Endothelial cell of umbilical vein (primary cell): ENCODE results near the gene PTGES3L. TPM values are rescaled to one million over a fixed set of nuclear protein-coding genes. Genes with fewer than 3 reads are reported as not detected.
"Not testable (repeated sequence)": the region's sequence is repeated elsewhere in the genome, so short reads cannot be mapped to it uniquely, and the experiment has no call there.

Experiments
- BruUV-seq: library from RNA; stranded (reverse); fragments of 400-500 nt; replicated peaks from 2 replicates; lab custom pipeline; 2021; lab: Mats Ljungman, UMichigan
- CTCF ChIA-PET: fragments of 300-600, 350-600 bp; sonication (Branson Sonifier 250); formaldehyde crosslinking; loops from one replicate; lab custom pipeline; 2021; ENCODE audit warnings: antibody characterized with exemption, inconsistent platforms; lab: Charles Lee
- POLR2A ChIA-PET: fragments of 300-600, 350-600 bp; sonication (Branson Sonifier 250); formaldehyde crosslinking; loops from one replicate; lab custom pipeline; 2021; ENCODE audit warnings: antibody characterized with exemption, inconsistent platforms; lab: Charles Lee
- DNase-seq: peaks from one replicate; pipeline ENCODE4 v3.0.0-alpha.2; 2011; ENCODE audit warnings: low read depth, low spot score
- FAIRE-seq: peaks from 2 replicates; lab custom pipeline; 2011; peaks lifted over from hg19 to GRCh38; lab: Jason Lieb, UNC
- H2AFZ ChIP-seq: 2 replicates; pipeline ENCODE4 v1.6.0; 2012; ENCODE audit warnings: low read depth, low read length, control low read depth, inconsistent platforms
- H3K27ac ChIP-seq: 2 replicates; pipeline ENCODE4 v1.5.1; 2011; ENCODE audit warnings: low read depth, mild to moderate bottlenecking, control low read depth, low read length, moderate library complexity; ENCODE audit not compliant: insufficient read depth
- H3K27me3 ChIP-seq, 2 experiments: 2 replicates each; pipeline versions ENCODE4 v1.6.0 to v1.6.1; 2011; ENCODE audit warnings: low read length in 2 of 2, mixed read lengths in 1 of 2; ENCODE audit not compliant: control insufficient read depth in 2 of 2, insufficient read depth in 2 of 2
- H3K36me3 ChIP-seq, 2 experiments: 2 replicates in 1 of 2; 3 replicates in 1 of 2; pipeline ENCODE4 v1.5.1; 2011; ENCODE audit warnings: low read length in 2 of 2, mild to moderate bottlenecking in 1 of 2, moderate library complexity in 1 of 2; ENCODE audit not compliant: control insufficient read depth in 2 of 2, insufficient read depth in 2 of 2; ENCODE audit errors: extremely low read depth in 1 of 2
- H3K4me1 ChIP-seq: 3 replicates; pipeline ENCODE4 v1.5.1; 2011; ENCODE audit warnings: mild to moderate bottlenecking, low read length; ENCODE audit not compliant: control insufficient read depth, insufficient read depth; ENCODE audit errors: extremely low read depth
- H3K4me2 ChIP-seq: 2 replicates; pipeline ENCODE4 v1.6.1; 2011; ENCODE audit warnings: low read length, control low read depth, mixed read lengths; ENCODE audit not compliant: insufficient read depth
- H3K4me3 ChIP-seq, 3 experiments: fragments of 200-600 bp in 1 of 3; sonication (generic), shearing (Covaris generic) in 1 of 3; replicated peaks in 1 of 3; 2 replicates each; pipeline ENCODE4 v1.5.1; 2011 to 2016; ENCODE audit warnings: control low read depth in 3 of 3, low read length in 3 of 3, mild to moderate bottlenecking in 2 of 3, inconsistent platforms in 1 of 3, low read depth in 1 of 3, moderate library complexity in 1 of 3; ENCODE audit not compliant: insufficient read depth in 1 of 3
- H3K79me2 ChIP-seq: 2 replicates; pipeline ENCODE4 v1.6.0; 2012; ENCODE audit warnings: low read length, inconsistent platforms; ENCODE audit not compliant: control insufficient read depth, insufficient read depth
- H3K9ac ChIP-seq: replicated peaks from 2 replicates; pipeline ENCODE3; 2011; ENCODE audit warnings: low read length, control low read depth; ENCODE audit not compliant: insufficient read depth; ENCODE audit errors: extremely low read depth
- H3K9me1 ChIP-seq: replicated peaks from 3 replicates; pipeline ENCODE4 v1.6.0; 2011; ENCODE audit warnings: mild to moderate bottlenecking, low read length; ENCODE audit not compliant: control insufficient read depth, insufficient read depth; ENCODE audit errors: extremely low read depth
- H3K9me3 ChIP-seq: replicated peaks from 2 replicates; pipeline ENCODE4 v1.5.1; 2012; ENCODE audit warnings: low read length, inconsistent platforms; ENCODE audit not compliant: control insufficient read depth, insufficient read depth
- H4K20me1 ChIP-seq: replicated peaks from 2 replicates; pipeline ENCODE3; 2011; ENCODE audit warnings: mild to moderate bottlenecking, low read length; ENCODE audit not compliant: control insufficient read depth, insufficient read depth; ENCODE audit errors: extremely low read depth
- FOS ChIP-seq: IDR thresholded peaks from 2 replicates; pipeline ENCODE4 v1.6.1; 2011; ENCODE audit warnings: mild to moderate bottlenecking, low read length, moderate library complexity, borderline replicate concordance; ENCODE audit not compliant: insufficient read depth
- GATA2 ChIP-seq: IDR thresholded peaks from 2 replicates; pipeline ENCODE4 v1.7.0; 2011; ENCODE audit warnings: low read depth, mild to moderate bottlenecking, moderate library complexity, mixed read lengths, low read length; ENCODE audit not compliant: insufficient read length, insufficient read depth
- MYC ChIP-seq: IDR thresholded peaks from one replicate; pipeline ENCODE4 v1.6.1; 2011; ENCODE audit warnings: mild to moderate bottlenecking, low read depth, low read length
- POLR2A ChIP-seq: IDR thresholded peaks from 2 replicates; pipeline ENCODE4 v1.6.1; 2012; ENCODE audit warnings: low read depth, mild to moderate bottlenecking, control low read depth, low read length
- POLR2AphosphoS5 ChIP-seq: IDR thresholded peaks from 2 replicates; pipeline ENCODE4 v1.6.1; 2012; ENCODE audit warnings: low read depth, mild to moderate bottlenecking, control low read depth, low read length, moderate library complexity; ENCODE audit not compliant: insufficient read depth
- dilution Hi-C: fragments of 300-500 bp; cut with MboI; formaldehyde crosslinking; loops from one replicate; pipeline ENCODE4 v1.15.0; 2019; ENCODE audit warnings: low sequenced_read_pairs; ENCODE audit not compliant: extremely low pct_ligation_motif_present
- intact Hi-C: fragments of 100-400 bp; cut with micrococcal nuclease; formaldehyde crosslinking; loops from one replicate; pipeline ENCODE4 v1.10.0; 2022
- polyA plus RNA-seq, 4 experiments: library from polyadenylated mRNA; depleted of rRNA in 3 of 4; stranded (reverse) in 3 of 4; unstranded in 1 of 4; fragments of >200 nt; gene quantifications; 2 replicates each; pipeline versions ENCODE4 v1.2.1 to v1.2.3, GENCODE V29; 2011 to 2012; ENCODE audit warnings: missing spikeins in 1 of 4
- total RNA-seq: library from RNA; stranded (reverse); gene quantifications from 2 replicates; pipeline ENCODE4 v1.2.3, GENCODE V29; 2021
- TF ChIP-seq, protein P1 (sequence below), 2 donors: IDR thresholded peaks; 1 replicate in 1 of 2; 2 replicates in 1 of 2; pipeline ENCODE4 v1.5.1; 2011; ENCODE audit warnings: low read length in 2 of 2, mild to moderate bottlenecking in 2 of 2, moderate library complexity in 2 of 2, control low read depth in 1 of 2, inconsistent platforms in 1 of 2, low read depth in 1 of 2; ENCODE audit not compliant: insufficient read depth in 1 of 2; ENCODE audit errors: extremely low read depth in 1 of 2

The PTGES3L gene
- total and polyA plus RNA-seq, 2 donors (not counting 3 experiments of a cell fraction or from before 2014, with no cell fraction given) = 0.23 TPM; not detected in 1

GRCh38 chr17:42924891-42925290 lies 55.0 kb downstream of the PTGES3L start:
- BruUV-seq = no TSS peak
- CTCF ChIA-PET = interaction anchor here (1.1 to 1.6 kb wide), 3 partner anchors 8 to 82 kb away, joined by 3 to 5 read pairs (median 3); no protein-coding TSS in a partner anchor
- dilution Hi-C loops = no loop called here

DNA sequence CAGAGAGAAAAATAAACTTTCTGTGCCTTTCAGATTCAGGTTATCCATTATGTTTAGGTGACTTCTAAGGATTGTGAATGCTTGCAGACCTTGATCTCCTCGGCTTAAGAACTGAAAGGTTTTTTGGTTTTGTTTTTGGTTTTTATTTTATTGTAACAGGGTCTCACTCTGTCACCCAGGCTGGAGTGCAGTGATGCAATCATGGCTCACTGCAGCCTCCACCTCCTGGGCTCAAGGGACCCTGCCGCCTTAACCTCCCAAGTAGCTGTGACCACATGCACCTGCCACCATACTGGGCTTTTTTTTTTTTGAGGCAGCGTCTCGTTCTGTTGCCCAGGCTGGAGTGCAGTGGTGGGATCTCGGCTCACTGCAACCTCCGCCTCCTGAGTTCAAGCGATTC lies 56.4 kb downstream of the PTGES3L start:
- POLR2A ChIA-PET, H3K27ac ChIP-seq, BruUV-seq, H3K9me3 ChIP-seq, H3K4me3 ChIP-seq, H3K9ac ChIP-seq, H3K4me2 ChIP-seq, H2AFZ ChIP-seq, dilution Hi-C loops, H3K4me1 ChIP-seq, H3K9me1 ChIP-seq, H3K36me3 ChIP-seq, H3K27me3 ChIP-seq, FAIRE-seq, intact Hi-C loops, H3K79me2 ChIP-seq, H4K20me1 ChIP-seq, DNase-seq: not testable (repeated sequence)
- CTCF ChIA-PET = interaction anchor here (1.6 kb wide), 2 partner anchors 12 to 80 kb away, joined by 4 to 5 read pairs; no protein-coding TSS in a partner anchor

More at GRCh38 chr17:42924891-42925290, 55.0 kb downstream of the PTGES3L start:
- no peaks in the 10 kb centered on the region for H3K36me3 ChIP-seq
- peaks cover 3 to 5% of the 10 kb centered on the region in 2 experiments for H3K27me3 ChIP-seq
- intact Hi-C loops = no loop called here
- H4K20me1 ChIP-seq = no peaks in the 10 kb centered on the region
- POLR2A ChIA-PET = no interaction called here
- H3K4me3 ChIP-seq = no peak overlapping the region
- no peak overlapping the region for H3K9ac ChIP-seq
- DNase-seq = peak; percentile 39
- H3K79me2 ChIP-seq = no peaks in the 10 kb centered on the region
- H2AFZ ChIP-seq = peak overlapping the region; percentile 64
- FAIRE-seq = peak; percentile 64
- no peaks in the 10 kb centered on the region for H3K9me3 ChIP-seq
- H3K9me1 ChIP-seq = no peaks in the 10 kb centered on the region
- peak overlapping the region; percentile 49 for H3K4me2 ChIP-seq
- H3K4me1 ChIP-seq = peaks cover 15% of the 10 kb centered on the region
- TF ChIP-seq POLR2AphosphoS5 (no peak), POLR2A (no peak), MYC (no peak), GATA2 (no peak), FOS (no peak)
- TF ChIP-seq, protein P1, sequence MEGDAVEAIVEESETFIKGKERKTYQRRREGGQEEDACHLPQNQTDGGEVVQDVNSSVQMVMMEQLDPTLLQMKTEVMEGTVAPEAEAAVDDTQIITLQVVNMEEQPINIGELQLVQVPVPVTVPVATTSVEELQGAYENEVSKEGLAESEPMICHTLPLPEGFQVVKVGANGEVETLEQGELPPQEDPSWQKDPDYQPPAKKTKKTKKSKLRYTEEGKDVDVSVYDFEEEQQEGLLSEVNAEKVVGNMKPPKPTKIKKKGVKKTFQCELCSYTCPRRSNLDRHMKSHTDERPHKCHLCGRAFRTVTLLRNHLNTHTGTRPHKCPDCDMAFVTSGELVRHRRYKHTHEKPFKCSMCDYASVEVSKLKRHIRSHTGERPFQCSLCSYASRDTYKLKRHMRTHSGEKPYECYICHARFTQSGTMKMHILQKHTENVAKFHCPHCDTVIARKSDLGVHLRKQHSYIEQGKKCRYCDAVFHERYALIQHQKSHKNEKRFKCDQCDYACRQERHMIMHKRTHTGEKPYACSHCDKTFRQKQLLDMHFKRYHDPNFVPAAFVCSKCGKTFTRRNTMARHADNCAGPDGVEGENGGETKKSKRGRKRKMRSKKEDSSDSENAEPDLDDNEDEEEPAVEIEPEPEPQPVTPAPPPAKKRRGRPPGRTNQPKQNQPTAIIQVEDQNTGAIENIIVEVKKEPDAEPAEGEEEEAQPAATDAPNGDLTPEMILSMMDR (IDR thresholded peaks at IDR 0.05; ENCODE audit: extremely low read depth in 1 of 2, insufficient read depth in 1 of 2, low read depth in 1 of 2, low read length in 2 of 2) = no peak
- H3K27ac ChIP-seq = no peak overlapping the region
